Activated naive CD4-positive, alpha-beta T cell treated with anti-CD3 and anti-CD28 coated beads, Interleukin-2, amount 50 U/mL, for 24 hours (primary cell): ENCODE data around the gene VWA5B1.

Experiments used
- H3K27ac Mint-ChIP-seq: one replicate; pipeline ENCODE4 v1.8.0; 2021; ENCODE audit warnings: mild to moderate bottlenecking, mixed read lengths
- H3K27me3 Mint-ChIP-seq: one replicate; pipeline ENCODE4 v1.8.0; 2021; ENCODE audit warnings: mixed read lengths
- H3K36me3 Mint-ChIP-seq: one replicate; pipeline ENCODE4 v1.8.0; 2021; ENCODE audit warnings: mixed read lengths
- H3K4me1 Mint-ChIP-seq: one replicate; pipeline ENCODE4 v1.8.0; 2021; ENCODE audit warnings: mixed read lengths
- H3K4me3 Mint-ChIP-seq: one replicate; pipeline ENCODE4 v1.8.0; 2021; ENCODE audit warnings: mild to moderate bottlenecking, mixed read lengths
- H3K9me3 Mint-ChIP-seq: one replicate; pipeline ENCODE4 v1.8.0; 2021; ENCODE audit warnings: mixed read lengths

Gene VWA5B1

DNA sequence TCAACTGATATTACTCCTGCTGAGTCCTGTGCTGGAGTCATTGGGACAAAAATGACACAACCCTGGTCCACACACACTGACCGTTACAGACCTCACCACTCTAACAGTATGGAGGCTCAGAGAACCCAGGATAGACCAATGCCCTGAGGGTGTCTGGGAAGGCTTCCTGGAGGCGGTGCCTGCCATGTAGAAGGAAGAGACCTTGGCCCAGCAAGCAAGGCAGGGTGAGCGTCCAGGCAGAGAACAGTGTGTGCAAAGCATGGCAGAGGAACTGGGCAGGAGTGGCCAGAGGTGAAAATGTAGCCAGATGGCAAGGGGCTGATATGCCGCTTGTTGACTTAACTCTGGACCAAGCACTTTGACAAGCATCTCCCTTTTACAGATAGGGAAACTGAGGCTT, 85.5 kb downstream of the VWA5B1 start:
- H3K27me3 Mint-ChIP-seq, result peaks cover 13% of the 10 kb centered on the region
- no peak overlapping the region for H3K4me3 Mint-ChIP-seq
- no peaks in the 10 kb centered on the region for H3K36me3 Mint-ChIP-seq
- no peaks in the 10 kb centered on the region for H3K4me1 Mint-ChIP-seq
- H3K27ac Mint-ChIP-seq, result no peak overlapping the region
- H3K9me3 Mint-ChIP-seq, result no peaks in the 10 kb centered on the region

DNA sequence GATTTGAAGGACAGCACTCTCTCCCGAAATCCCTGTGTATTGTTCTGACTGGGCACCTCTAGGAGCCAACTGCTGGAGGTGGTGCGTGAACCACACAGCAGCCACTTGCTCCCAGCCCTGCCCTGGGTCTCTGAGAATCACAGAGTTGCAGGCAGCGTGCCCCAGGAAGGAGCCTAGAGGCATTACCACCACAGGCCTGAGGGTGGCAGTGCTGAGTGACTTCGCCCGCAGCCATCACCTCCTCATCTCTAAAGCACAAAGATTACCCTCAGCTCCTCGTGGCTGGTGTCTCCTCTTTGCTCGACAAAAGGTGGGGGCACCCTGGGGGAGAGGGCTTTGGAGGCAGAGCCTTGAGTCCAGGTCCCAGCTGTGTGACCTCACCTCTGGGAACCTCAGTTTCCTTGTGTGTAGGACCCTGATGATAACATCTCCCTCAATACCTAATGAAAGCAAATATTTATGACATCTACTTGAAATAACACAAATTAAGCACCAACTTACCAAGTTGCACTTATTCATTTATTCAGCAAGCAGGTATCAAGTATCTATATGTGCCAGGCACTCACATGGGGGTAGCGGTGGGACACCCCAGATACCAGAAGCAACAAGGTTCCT, 86.3 kb downstream of the VWA5B1 start:
- Mint-ChIP-seq H3K36me3 (no peaks in the 10 kb centered on the region), H3K4me3 (no peak overlapping the region), H3K4me1 (no peaks in the 10 kb centered on the region), H3K27ac (no peak overlapping the region), H3K27me3 (peaks cover 10% of the 10 kb centered on the region), H3K9me3 (no peaks in the 10 kb centered on the region)

DNA sequence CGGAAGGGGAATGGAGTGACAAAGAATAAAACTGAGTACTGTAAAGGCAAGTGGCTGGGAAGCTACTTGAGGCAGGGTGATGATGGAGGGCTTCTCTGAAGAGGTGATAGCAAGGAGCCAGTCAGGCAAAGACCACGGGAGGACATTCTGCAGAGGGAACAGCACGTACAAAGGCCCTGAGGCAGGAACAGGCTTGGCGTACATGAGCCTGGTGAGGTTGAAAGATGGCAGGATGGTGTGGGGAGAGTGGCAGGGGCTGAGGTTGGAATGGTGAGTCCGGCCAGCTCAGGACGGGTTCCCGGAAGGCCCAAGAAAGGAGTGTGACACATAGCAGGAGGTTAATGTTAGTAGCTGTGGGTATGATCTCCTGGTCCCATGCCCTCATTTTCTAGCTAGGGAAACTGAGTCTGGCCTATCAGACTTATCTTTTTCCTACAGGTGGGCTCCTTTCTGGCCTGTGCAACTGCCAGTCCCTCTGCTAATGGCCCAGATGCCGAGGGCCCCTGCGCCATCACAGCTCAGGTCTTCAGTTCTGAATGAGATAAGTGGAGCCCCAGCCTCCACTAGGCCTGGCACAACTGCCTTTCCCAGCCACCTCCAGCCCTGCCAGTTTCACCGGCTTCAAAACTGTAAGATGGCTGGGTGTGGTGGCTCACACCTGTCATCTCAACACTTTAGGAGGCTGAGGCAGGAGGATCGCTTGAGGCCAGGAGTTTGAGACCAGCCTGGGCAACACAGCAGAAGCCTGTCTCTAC, 87.0 kb downstream of the VWA5B1 start:
- Mint-ChIP-seq H3K4me1 (no peaks in the 10 kb centered on the region), H3K27me3 (peaks cover 10% of the 10 kb centered on the region), H3K4me3 (no peak overlapping the region), H3K27ac (no peak overlapping the region), H3K36me3 (no peaks in the 10 kb centered on the region), H3K9me3 (no peaks in the 10 kb centered on the region)

DNA sequence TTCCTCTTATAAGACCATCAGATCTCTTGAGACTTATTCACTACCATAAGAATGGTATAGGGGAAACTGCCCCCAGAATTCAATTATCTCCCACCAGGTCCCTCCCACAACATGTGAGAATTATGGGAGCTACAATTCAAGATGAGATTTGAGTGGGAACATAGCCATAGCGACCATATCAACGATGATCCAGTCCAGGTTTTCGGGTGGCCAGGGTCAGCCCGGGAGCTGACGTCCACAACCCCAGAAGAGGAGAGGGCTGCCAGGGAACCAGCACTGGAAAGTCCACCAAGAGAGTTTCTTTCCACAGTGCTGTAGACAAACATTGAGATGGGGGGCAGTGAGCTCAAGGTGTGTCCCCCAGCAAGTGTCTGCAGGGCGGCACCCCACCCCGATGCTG, 88.4 kb downstream of the VWA5B1 start:
- Mint-ChIP-seq H3K4me1 (no peaks in the 10 kb centered on the region), H3K9me3 (no peaks in the 10 kb centered on the region), H3K27me3 (peaks cover 15% of the 10 kb centered on the region), H3K36me3 (no peaks in the 10 kb centered on the region), H3K27ac (no peak overlapping the region), H3K4me3 (no peak overlapping the region)

DNA sequence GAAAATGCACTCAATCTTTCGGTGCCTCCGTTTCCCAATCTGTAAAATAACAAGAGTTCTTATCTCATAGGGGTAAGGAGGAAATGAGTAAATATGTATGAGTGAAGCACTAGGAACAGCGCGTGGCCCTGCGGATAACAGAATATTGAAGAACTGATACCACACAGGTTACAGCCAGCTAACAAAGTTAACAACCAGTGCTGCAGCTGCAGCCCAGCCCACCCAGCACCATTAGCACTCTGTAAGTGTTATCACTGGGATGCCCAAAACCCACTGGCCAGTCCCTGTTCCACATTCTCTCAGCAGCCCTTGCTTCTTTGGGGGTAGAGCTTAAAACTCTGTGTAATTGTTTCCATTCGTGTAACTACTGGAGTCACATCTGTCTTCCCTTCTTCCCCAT, 89.5 kb downstream of the VWA5B1 start:
- Mint-ChIP-seq H3K4me3 (no peak overlapping the region), H3K36me3 (no peaks in the 10 kb centered on the region), H3K9me3 (no peaks in the 10 kb centered on the region), H3K4me1 (no peaks in the 10 kb centered on the region), H3K27ac (no peak overlapping the region), H3K27me3 (peaks cover 25% of the 10 kb centered on the region)

DNA sequence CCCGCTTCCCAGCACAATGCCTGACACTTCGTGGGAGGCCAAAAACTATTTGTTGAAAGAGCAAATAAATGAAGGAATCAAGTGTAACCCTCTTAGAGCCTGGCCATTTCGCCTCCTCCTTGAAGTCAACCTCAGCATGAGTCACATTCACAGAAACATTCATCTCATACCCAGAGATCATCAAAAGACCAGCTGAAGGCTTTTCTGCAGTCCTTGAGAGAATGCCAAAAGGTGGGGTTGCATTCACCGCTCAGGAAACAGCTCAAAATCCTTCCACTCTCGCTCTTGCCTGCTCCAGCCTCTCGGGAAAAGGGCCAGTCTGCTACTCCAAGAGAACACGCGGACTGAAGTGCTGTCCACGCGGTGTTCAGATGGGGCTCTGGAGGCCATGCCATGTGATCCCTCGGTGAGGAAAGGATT, 90.0 kb downstream of the VWA5B1 start:
- Mint-ChIP-seq H3K36me3 (no peaks in the 10 kb centered on the region), H3K4me1 (no peaks in the 10 kb centered on the region), H3K4me3 (no peak overlapping the region), H3K27me3 (peaks cover 28% of the 10 kb centered on the region), H3K9me3 (no peaks in the 10 kb centered on the region), H3K27ac (no peak overlapping the region)

DNA sequence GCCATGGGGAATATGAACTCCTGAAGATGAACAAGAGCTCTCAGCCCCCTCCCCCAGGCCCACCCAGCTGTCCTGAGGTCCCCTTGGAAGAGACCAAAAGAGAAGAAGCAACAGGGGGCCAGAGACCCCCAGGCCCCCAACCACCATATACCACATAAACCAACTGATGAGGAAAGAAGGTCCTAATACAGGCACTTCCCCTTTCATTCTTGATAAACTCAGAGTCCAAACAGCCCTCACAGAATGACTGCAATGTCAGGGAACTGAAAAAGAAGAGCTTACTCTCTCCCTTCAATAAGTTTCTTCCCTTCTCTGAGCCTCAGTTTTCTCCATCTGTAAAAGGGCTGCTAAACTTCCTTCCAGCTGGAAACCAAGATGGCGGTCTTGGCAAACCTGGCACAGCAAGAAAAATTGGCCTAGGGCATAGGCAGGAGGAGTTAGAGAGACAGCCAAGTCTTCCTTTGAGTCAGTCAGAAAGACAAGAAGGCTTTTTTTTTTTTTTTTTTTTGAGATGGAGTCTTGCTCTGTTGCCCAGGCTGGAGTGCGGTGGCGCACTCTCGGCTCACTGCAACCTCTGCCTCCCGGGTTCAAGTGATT, 90.5 kb downstream of the VWA5B1 start:
- Mint-ChIP-seq H3K4me1 (no peaks in the 10 kb centered on the region), H3K36me3 (no peaks in the 10 kb centered on the region), H3K4me3 (no peak overlapping the region), H3K9me3 (no peaks in the 10 kb centered on the region), H3K27me3 (peaks cover 25% of the 10 kb centered on the region), H3K27ac (no peak overlapping the region)

DNA sequence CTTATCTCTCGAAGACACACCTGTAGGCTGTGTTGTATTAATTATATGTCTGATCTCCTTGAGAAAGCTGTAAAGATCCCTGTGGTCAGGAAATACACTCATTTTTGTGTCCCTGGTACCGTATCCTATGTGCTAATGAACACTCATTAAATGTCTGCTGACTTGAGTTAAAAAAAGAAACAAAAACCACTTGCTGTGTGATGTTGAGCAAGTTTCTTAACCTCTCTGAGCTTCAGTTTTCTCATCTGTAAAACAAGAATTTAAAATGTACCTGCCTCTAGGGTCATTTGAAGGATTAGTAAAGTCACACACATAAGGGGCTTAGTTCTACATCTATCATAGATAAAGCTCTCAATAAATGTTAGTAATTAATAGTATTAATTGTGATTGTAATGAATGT, 91.3 kb downstream of the VWA5B1 start:
- H3K9me3 Mint-ChIP-seq, result no peaks in the 10 kb centered on the region
- no peak overlapping the region for H3K27ac Mint-ChIP-seq
- no peak overlapping the region for H3K4me3 Mint-ChIP-seq
- H3K4me1 Mint-ChIP-seq, result no peaks in the 10 kb centered on the region
- H3K27me3 Mint-ChIP-seq, result peaks cover 27% of the 10 kb centered on the region
- H3K36me3 Mint-ChIP-seq, result no peaks in the 10 kb centered on the region

DNA sequence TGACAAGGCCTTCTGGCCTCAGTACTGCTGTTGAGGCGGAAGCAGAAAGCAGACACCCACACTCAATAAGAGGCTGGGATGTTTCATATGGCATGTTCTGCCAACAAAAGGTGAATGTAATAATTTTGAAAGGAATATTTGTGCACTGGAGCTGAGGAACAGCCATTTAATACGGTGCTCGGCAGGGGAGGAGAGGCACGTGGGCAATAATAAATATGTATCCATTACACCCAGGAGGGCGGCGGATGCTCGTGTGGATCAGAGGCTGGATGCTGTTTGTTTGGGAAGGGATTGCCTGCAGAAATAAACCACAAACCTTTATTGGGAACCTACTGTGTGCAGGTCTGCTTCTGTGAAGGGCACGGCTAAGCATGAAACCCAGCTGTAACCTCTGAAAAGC, 92.0 kb downstream of the VWA5B1 start:
- no peaks in the 10 kb centered on the region for H3K4me1 Mint-ChIP-seq
- no peaks in the 10 kb centered on the region for H3K36me3 Mint-ChIP-seq
- peaks cover 29% of the 10 kb centered on the region for H3K27me3 Mint-ChIP-seq
- H3K4me3 Mint-ChIP-seq, result no peak overlapping the region
- H3K9me3 Mint-ChIP-seq, result no peaks in the 10 kb centered on the region
- H3K27ac Mint-ChIP-seq, result no peak overlapping the region

DNA sequence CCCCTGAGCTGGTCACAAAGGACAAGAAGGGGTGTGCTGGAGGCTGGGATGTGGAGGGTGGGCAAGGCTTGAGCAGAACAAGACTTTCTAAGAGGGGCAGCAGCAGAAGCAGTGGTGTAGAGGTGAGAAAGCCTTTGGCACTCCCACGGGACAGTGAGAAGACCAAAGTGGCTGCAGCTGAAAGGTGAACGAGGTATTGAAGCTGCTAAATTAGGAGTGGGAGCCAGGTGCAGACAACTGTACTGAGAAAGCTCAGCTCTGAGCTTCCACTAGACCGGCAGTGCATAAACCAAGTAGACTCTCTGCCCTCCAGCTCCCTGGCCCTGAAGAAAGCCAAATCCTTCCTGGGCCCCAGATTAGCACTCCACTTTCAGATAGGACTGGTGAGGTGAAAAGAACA, 93.0 kb downstream of the VWA5B1 start:
- Mint-ChIP-seq H3K9me3 (no peaks in the 10 kb centered on the region), H3K27ac (no peak overlapping the region), H3K4me3 (no peak overlapping the region), H3K36me3 (no peaks in the 10 kb centered on the region), H3K27me3 (peaks cover 29% of the 10 kb centered on the region), H3K4me1 (no peaks in the 10 kb centered on the region)

DNA sequence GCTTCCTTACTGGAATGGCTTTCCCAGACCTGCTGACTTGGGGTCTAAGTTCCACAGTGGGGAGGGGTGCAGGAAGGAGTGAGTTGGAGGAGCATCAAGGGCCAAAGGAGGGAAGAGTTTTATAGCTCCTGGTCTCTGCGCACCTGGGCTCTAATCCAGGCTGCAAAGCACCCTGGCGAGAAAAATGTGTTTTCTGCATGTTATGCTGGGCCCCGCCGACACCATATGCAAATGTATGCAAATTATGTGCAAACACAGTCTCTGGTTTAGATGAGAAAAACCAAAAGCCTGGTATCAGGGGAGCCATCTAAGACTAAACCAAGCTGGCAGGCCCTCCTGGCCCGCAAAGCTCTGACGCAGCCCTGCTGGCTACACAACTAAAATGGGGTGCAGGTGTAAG, 95.0 kb downstream of the VWA5B1 start:
- Mint-ChIP-seq H3K27me3 (peaks cover 26% of the 10 kb centered on the region), H3K27ac (no peak overlapping the region), H3K36me3 (no peaks in the 10 kb centered on the region)

DNA sequence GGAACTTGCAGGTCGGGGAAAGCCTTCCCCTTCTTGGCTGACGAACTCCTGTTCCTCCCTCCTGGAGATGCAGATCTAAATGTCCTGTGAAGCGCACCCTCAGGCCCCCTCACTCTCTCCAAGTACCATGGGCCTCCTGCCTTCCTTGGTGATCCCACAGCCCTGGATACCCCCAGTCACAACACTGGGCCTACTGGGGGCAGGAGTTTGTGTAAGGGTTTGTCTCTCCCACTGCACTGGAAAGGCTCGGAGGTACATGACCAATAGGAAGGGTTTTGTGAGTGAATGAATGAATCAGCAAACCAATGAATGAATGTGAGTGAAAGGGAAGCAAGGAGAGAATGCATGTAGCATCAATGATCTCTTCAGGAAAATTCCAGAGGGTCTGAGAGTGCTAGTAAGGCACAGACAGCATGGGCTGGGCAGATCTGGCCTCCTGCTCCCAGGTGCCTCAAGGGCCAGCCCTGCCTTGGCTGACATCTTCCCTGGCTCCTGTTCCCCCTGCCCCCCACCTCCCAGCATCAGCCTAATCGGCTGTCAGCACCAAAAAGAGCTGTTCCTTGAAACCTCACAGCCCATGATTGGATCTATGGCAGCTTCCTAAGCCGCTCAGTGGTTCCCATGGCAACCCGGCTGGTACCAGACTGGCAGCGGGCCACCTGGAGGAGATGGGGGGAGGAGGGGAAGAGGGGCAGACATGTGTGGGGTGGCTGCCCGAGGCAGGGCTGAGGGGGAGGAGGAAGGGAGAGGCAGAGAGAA, 95.8 kb downstream of the VWA5B1 start:
- Mint-ChIP-seq H3K9me3 (no peaks in the 10 kb centered on the region), H3K4me3 (no peak overlapping the region), H3K27ac (no peak overlapping the region), H3K27me3 (peaks cover 26% of the 10 kb centered on the region), H3K36me3 (no peaks in the 10 kb centered on the region), H3K4me1 (no peaks in the 10 kb centered on the region)

More for the DNA sequence above, 95.0 kb downstream of the VWA5B1 start:
- H3K9me3 Mint-ChIP-seq, result no peaks in the 10 kb centered on the region
- H3K4me1 Mint-ChIP-seq, result no peaks in the 10 kb centered on the region
- H3K4me3 Mint-ChIP-seq, result no peak overlapping the region

DNA sequence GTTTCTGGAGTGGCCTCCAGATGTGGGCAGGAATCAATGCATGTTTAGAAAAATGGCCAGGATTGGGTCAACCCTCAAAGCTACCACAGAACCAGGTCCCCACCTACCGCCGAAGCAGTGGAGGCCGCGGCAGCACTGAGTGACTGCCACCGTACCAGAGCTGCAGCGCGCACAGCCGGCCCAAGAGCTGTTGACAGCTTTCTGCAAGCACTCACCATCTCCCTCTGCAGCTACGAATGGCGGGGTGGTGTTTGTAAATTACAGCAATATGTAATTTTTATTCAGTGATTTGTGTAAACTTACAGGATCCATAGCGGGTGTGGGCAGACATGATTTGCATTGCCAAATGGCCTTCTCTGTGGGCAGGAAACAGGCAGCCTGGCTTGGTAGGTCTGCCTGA, 98.9 kb downstream of the VWA5B1 start:
- peaks cover 33% of the 10 kb centered on the region for H3K27me3 Mint-ChIP-seq
- H3K4me1 Mint-ChIP-seq, result no peaks in the 10 kb centered on the region
- H3K36me3 Mint-ChIP-seq, result no peaks in the 10 kb centered on the region

DNA sequence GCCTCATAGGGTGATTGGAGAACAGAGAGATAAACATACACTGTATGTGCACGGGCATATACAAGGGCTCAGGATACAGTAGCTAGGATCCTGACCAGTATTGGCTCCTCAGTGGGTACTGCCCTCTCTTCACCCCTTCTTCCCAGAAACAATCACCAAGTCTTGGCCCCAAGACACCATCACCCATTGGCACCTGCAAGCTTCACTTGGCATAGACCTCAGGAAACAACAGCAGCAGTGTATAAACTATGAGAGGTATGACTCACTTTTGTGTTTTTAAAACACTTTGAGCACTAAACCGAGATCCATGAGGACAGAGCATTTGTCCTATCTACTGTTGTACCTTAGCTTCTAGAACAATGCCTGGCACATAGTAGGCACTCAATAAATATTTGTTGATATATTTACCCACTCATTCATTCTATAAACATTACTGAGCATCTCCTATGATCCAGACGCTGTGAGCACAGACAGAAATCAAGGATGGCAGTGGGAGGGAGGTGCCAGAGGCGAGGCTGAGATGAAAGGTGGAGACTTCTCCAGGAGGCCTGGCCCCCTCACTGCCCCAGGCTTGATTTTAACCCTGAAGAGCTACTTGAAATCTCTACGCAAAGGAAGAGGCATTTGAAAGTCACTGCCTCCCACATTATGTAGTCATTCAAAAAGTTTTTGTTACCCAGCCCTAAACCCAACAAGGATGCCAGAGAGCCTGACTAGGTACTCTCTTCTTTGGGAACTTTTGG, 100.1 kb downstream of the VWA5B1 start:
- no peaks in the 10 kb centered on the region for H3K4me1 Mint-ChIP-seq
- H3K27me3 Mint-ChIP-seq, result peaks cover 26% of the 10 kb centered on the region
- H3K27ac Mint-ChIP-seq, result no peak overlapping the region
- peaks cover 10% of the 10 kb centered on the region for H3K9me3 Mint-ChIP-seq
- no peak overlapping the region for H3K4me3 Mint-ChIP-seq
- H3K36me3 Mint-ChIP-seq, result no peaks in the 10 kb centered on the region

More for the DNA sequence above, 98.9 kb downstream of the VWA5B1 start:
- H3K27ac Mint-ChIP-seq, result no peak overlapping the region
- H3K9me3 Mint-ChIP-seq, result peaks cover 4% of the 10 kb centered on the region
- no peak overlapping the region for H3K4me3 Mint-ChIP-seq

DNA sequence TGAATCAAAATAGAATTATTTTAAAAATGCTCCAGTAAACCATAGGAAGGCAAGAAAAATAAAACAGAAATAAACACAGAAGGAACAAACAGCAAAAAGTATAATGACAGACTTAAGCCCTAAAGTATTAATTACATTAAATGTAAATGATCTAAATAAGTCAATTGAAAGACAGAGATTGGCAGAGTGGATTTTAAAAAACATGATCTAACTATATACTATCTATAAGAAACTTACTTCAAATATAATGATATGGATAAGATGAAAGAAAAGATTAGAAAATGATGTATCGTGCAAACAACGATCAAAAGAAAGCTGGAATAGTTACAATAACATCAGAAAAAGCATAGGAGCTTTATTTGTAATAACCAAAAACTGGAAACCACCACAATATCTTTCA, 104.6 kb downstream of the VWA5B1 start:
- Mint-ChIP-seq H3K4me1 (no peaks in the 10 kb centered on the region), H3K4me3 (no peak overlapping the region), H3K27me3 (peaks cover 31% of the 10 kb centered on the region), H3K36me3 (no peaks in the 10 kb centered on the region), H3K27ac (no peak overlapping the region), H3K9me3 (peaks cover 10% of the 10 kb centered on the region)
